Measurements from ENCODE around the gene CCDC6. TPM values are rescaled to one million over a fixed set of nuclear protein-coding genes. Genes with fewer than 3 reads are reported as not detected.

CCDC6 gene
- polyA plus RNA-seq, 1 donor (not counting 4 experiments of a cell fraction or from before 2014, with no cell fraction given) = 46.5 TPM

- no peak overlapping the region for H3K9ac ChIP-seq (ENCODE audit: control insufficient read depth, extremely low read depth, insufficient read depth, low read length)
- peaks cover 50% of the 10 kb centered on the region for H3K4me1 ChIP-seq (ENCODE audit: control insufficient read depth, extremely low read depth, insufficient read depth, low read length)
- H3K4me2 ChIP-seq (ENCODE audit: control insufficient read depth, extremely low read depth, insufficient read depth, low read depth, low read length) = no peak overlapping the region
- H2AFZ ChIP-seq (ENCODE audit: control insufficient read depth, low read length) = no peak overlapping the region
- no peaks in the 10 kb centered on the region for H3K27me3 ChIP-seq (ENCODE audit: control insufficient read depth, extremely low read depth, insufficient read depth, low read length)
- TF ChIP-seq EZH2 (IDR thresholded peaks at IDR 0.05; ENCODE audit: low read length) = no peak
- no peak for TF ChIP-seq CTCF (optimal IDR thresholded peaks at IDR 0.05 in 1 of 3, IDR thresholded peaks at IDR 0.05 in 1 of 3, conservative IDR thresholded peaks at IDR 0.05 in 1 of 3; ENCODE audit: extremely low read depth in 1 of 3, insufficient read depth in 2 of 3, low read length in 3 of 3)
- H3K4me3 ChIP-seq (ENCODE audit: control insufficient read depth in 2 of 3, extremely low read depth in 1 of 3, insufficient read depth in 2 of 3, low read depth in 1 of 3, low read length in 3 of 3) = no peak overlapping the region
- peaks cover 5% of the 10 kb centered on the region for H3K9me1 ChIP-seq (ENCODE audit: control insufficient read depth, extremely low read depth, insufficient read depth, low read length)
- peaks cover 0 to 7% of the 10 kb centered on the region in 2 experiments for H3K36me3 ChIP-seq (ENCODE audit: control insufficient read depth in 2 of 2, extremely low read depth in 1 of 2, insufficient read depth in 2 of 2, low read length in 2 of 2)
- dilution Hi-C loops (cut with MboI; ENCODE audit: extremely low pct_ligation_motif_present, low sequenced_read_pairs) = no loop called here
- H3K9me3 ChIP-seq (ENCODE audit: control insufficient read depth, low read depth, low read length) = no peaks in the 10 kb centered on the region
- peaks cover 96% of the 10 kb centered on the region for H3K79me2 ChIP-seq (ENCODE audit: control insufficient read depth, insufficient read depth, low read length)
- H4K20me1 ChIP-seq (ENCODE audit: control insufficient read depth, extremely low read depth, insufficient read depth, low read length) = peaks cover 17% of the 10 kb centered on the region
- DNase-seq (ENCODE audit: low read depth, low spot score) = no peak
- peak overlapping the region; percentile 30 for H3K27ac ChIP-seq (ENCODE audit: control insufficient read depth, insufficient read depth, low read length)
- no peak for FAIRE-seq
These were observed 10.2 kb downstream of the CCDC6 start for GRCh38 chr10:59896191-59896590.

GRCh38 chr10:59895629-59896116, 10.7 kb downstream of the CCDC6 start:
- DNase-seq (ENCODE audit: low read depth, low spot score) = no peak
- H4K20me1 ChIP-seq (ENCODE audit: control insufficient read depth, extremely low read depth, insufficient read depth, low read length) = peaks cover 17% of the 10 kb centered on the region

More at GRCh38 chr10:59895629-59896116, 10.7 kb downstream of the CCDC6 start:
- H3K4me1 ChIP-seq (ENCODE audit: control insufficient read depth, extremely low read depth, insufficient read depth, low read length) = peaks cover 45% of the 10 kb centered on the region
- peak; percentile 75 for FAIRE-seq
- H3K9ac ChIP-seq (ENCODE audit: control insufficient read depth, extremely low read depth, insufficient read depth, low read length) = peak overlapping the region; percentile 10
- H3K9me3 ChIP-seq (ENCODE audit: control insufficient read depth, low read depth, low read length) = no peaks in the 10 kb centered on the region
- dilution Hi-C loops (cut with MboI; ENCODE audit: extremely low pct_ligation_motif_present, low sequenced_read_pairs) = no loop called here
- no peaks in the 10 kb centered on the region for H3K27me3 ChIP-seq (ENCODE audit: control insufficient read depth, extremely low read depth, insufficient read depth, low read length)
- H3K4me2 ChIP-seq (ENCODE audit: control insufficient read depth, extremely low read depth, insufficient read depth, low read depth, low read length) = peak overlapping the region; percentile 54
- peak overlapping the region; percentile 62 for H3K27ac ChIP-seq (ENCODE audit: control insufficient read depth, insufficient read depth, low read length)
- no peak overlapping the region for H2AFZ ChIP-seq (ENCODE audit: control insufficient read depth, low read length)
- H3K9me1 ChIP-seq (ENCODE audit: control insufficient read depth, extremely low read depth, insufficient read depth, low read length) = peaks cover 5% of the 10 kb centered on the region
- H3K79me2 ChIP-seq (ENCODE audit: control insufficient read depth, insufficient read depth, low read length) = peaks cover 96% of the 10 kb centered on the region
- TF ChIP-seq EZH2 (IDR thresholded peaks at IDR 0.05; ENCODE audit: low read length) = no peak
- TF ChIP-seq CTCF (optimal IDR thresholded peaks at IDR 0.05 in 1 of 3, IDR thresholded peaks at IDR 0.05 in 1 of 3, conservative IDR thresholded peaks at IDR 0.05 in 1 of 3; ENCODE audit: extremely low read depth in 1 of 3, insufficient read depth in 2 of 3, low read length in 3 of 3) = no peak
- H3K36me3 ChIP-seq (ENCODE audit: control insufficient read depth in 2 of 2, extremely low read depth in 1 of 2, insufficient read depth in 2 of 2, low read length in 2 of 2) = peaks cover 0 to 7% of the 10 kb centered on the region in 2 experiments
- no peak overlapping the region for H3K4me3 ChIP-seq (ENCODE audit: control insufficient read depth in 2 of 3, extremely low read depth in 1 of 3, insufficient read depth in 2 of 3, low read depth in 1 of 3, low read length in 3 of 3)

All from keratinocyte (primary cell).